OCI-M2 (cell line): ENCODE measurements around the gene MFSD12.
"Not testable (repeated sequence)": the region's sequence is repeated elsewhere in the genome, so short reads cannot be mapped to it uniquely, and the experiment has no call there.

Source experiments
- DNase-seq: peaks from one replicate; lab custom pipeline; 2025; ENCODE audit not compliant: unreplicated experiment; lab: John Stamatoyannopoulos, UW

Gene MFSD12

GRCh38 chr19:3585301-3586126 is 28.1 kb upstream of the MFSD12 start, which contains the start of gene GIPC3:
TSS of gene GIPC3 (plus strand) at chr19:3585478. CDS start at chr19:3585598, 120 bp downstream.
- DNase-seq: no peak

- not testable (repeated sequence) for DNase-seq
Measured at GRCh38 chr19:3584036-3584802, 26.8 kb upstream of the MFSD12 start.

GRCh38 chr19:3581792-3582191 is 24.4 kb upstream of the MFSD12 start:
- not testable (repeated sequence) for DNase-seq

- DNase-seq: no peak
Measured at GRCh38 chr19:3580156-3580934, 23.0 kb upstream of the MFSD12 start.

- DNase-seq: no peak
Measured at GRCh38 chr19:3578390-3578789, 21.0 kb upstream of the MFSD12 start.

GRCh38 chr19:3577723-3578344 is 20.4 kb upstream of the MFSD12 start:
- no peak for DNase-seq

GRCh38 chr19:3576696-3577443 is 19.5 kb upstream of the MFSD12 start:
- no peak for DNase-seq

GRCh38 chr19:3575949-3576673 is 18.7 kb upstream of the MFSD12 start:
- DNase-seq: no peak

- no peak for DNase-seq
Measured at GRCh38 chr19:3575260-3575741, 17.9 kb upstream of the MFSD12 start.

- DNase-seq: no peak
Measured at GRCh38 chr19:3573858-3574637, 16.7 kb upstream of the MFSD12 start.

- no peak for DNase-seq
Measured at GRCh38 chr19:3573162-3573857, 15.9 kb upstream of the MFSD12 start.

- no peak for DNase-seq
Measured at GRCh38 chr19:3572855-3573161, 15.4 kb upstream of the MFSD12 start, which contains the start of gene HMG20B. TSS of gene HMG20B (plus strand) at chr19:3572944. CDS start at chr19:3573310, 366 bp downstream.

- peak; percentile 85 for DNase-seq
Measured at GRCh38 chr19:3572132-3572854, 14.9 kb upstream of the MFSD12 start.

GRCh38 chr19:3570606-3571011 is 13.2 kb upstream of the MFSD12 start:
- no peak for DNase-seq

GRCh38 chr19:3570042-3570441 is 12.7 kb upstream of the MFSD12 start:
- not testable (repeated sequence) for DNase-seq

GRCh38 chr19:3565139-3565538 is 7.8 kb upstream of the MFSD12 start:
- DNase-seq: no peak
